Posterior vena cava (tissue), 2 donors: ENCODE measurements around the gene C22orf39. TPM values are rescaled to one million over a fixed set of nuclear protein-coding genes. Genes with fewer than 3 reads are reported as not detected.
A peak's percentile ranks its signal among the peaks of the same experiment; 100 is the strongest.

ENCODE experiments used
- DNase-seq: peaks from one replicate; pipeline ENCODE4 v3.0.0-alpha.2; 2020; ENCODE audit warnings: low spot score
- intact Hi-C, 2 donors: fragments of 100-400 bp; cut with DNase I; formaldehyde crosslinking; loops; one replicate each; pipeline versions ENCODE4 v1.14.1 to v1.14.2; 2022 to 2023
- total RNA-seq, 2 donors: library from RNA; stranded (reverse); fragmentation: NEBNext Ultra II Directional; extraction: Animal tissue kit (Norgen Biotek cat#: 25700); gene quantifications; one replicate each; pipeline ENCODE4 v1.2.1, GENCODE V29; 2021
- donor health status: DM: yes; HTN: yes; CAD: no.
- donor health status: DM: yes; HTN: yes; CAD: no.

Gene C22orf39
- total RNA-seq, 2 donors from 2014 or later: 32.5 to 34.6 TPM

DNA sequence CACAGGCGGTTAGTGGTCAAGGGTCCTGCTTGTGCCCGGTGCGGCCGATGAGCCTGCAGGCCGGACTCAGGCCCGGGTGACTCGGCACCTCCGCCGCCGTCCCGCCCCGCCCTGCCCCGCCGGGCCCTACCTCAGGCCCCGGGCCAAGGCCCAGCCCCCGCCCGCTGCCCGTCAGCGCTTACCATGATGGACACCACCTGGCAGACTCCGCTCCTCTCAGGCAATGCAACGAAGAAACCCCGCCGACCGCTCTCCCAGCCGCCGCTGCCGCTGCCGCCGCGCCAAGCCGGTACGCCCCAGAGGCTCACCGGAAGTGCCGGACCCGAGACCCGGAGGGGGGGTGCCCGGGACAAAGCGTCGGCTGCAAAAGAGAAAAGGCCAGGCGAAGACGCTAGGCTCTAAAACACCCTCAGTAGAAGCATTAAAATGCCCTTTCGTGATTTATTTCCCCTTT, 31.4 kb upstream of the C22orf39 start, which contains the start of gene UFD1:
Gene UFD1 (minus strand): TSS at position 293 of the 454 bp plus-strand sequence. CDS start 108 bp downstream, at position 185.
- intact Hi-C loops: no loop called here
- DNase-seq: peak; percentile 94

DNA sequence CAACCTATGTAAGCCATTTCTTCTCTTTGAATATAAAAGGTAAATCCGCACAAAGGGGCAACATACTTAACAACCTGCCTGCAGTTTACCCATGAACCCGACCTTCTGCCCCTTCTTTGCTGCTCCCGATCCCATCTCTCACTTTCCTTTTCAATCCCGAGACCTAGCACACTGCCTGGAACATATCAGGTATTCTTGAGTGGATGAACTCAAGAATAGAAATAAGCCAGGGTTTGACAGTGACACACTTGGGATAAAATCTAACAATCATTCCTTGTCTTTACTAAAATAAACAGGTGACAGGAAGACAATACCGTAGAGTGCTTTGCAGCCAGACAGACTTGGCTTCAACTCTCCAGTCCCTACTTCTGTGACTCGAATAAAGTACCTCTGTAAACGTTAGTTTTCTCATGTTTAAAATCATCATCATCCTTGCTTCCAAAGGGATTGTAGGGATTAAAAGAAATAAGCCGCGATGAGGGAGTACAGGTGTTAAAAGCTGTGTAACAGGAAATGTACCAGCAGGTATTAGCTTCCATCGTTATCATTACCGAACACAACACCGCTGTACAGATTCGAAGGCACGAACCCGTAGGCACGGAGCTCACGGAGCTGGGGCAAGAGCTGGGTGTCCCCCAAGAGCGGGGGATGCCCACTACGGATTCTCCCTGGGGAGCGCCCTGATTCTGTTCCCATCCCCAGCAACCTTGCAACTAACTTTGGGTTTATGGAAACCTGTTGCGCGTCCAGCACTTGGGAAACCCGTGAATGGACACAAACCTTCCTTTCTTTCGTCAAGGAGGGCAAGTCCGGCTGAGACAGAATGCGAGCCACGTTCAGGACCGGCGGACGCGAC, 30.8 kb upstream of the C22orf39 start:
- intact Hi-C loops: no loop called here
- no peak for DNase-seq

DNA sequence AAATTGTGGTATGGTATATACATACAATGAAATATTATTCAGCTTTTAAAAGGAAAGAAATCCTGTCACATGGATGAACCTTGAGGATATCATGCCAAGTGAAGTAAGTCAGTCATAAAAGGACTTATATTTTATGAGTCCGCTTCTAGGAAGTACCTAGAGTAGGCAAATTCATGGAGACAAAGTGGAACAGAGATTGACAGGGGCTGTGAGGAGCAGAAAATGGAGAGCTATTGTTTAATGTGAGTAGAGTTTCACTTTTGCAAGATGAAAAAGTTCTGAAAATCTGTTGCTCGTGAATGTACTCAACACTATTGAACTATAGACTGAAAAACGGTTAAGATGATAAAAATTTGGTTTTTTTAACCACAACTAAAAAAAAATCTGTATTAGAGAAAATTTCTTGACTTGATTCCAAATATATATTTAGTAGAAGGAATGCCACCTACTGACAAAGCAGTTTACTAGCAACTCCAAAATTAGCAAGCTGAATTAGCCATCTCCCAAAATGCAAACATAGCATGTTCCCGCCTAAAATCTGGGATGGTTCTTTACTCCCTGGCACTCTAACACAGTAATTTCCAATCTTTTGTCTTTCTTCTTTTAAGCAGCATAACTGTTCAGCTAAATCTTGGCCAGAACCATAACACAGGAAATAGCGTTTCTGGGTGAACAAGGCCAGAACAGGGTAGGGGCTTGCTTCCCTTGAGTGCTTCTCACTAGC, 30.0 kb upstream of the C22orf39 start:
- intact Hi-C loops: no loop called here

DNA sequence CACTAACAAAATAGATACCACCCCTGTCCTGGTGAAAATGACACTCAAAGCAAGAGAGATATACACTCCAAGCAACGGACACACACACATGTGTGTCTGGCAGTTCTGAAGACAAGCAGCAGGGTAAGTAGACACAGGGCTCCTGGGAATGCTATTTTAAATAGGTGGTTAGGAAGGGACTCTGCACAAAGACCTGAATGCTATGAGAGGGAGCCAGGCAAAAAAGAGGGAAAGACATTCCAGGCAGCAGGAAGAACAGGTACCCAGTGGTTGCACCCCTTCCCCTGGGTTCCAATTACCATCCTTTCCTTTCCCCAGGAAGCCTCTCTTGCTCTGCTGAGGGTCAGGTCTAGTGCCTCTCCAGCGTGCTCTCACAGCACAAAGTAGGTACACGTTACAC, 28.5 kb upstream of the C22orf39 start:
- DNase-seq: no peak
- intact Hi-C loops: no loop called here

More for the DNA sequence above, 30.0 kb upstream of the C22orf39 start:
- no peak for DNase-seq

DNA sequence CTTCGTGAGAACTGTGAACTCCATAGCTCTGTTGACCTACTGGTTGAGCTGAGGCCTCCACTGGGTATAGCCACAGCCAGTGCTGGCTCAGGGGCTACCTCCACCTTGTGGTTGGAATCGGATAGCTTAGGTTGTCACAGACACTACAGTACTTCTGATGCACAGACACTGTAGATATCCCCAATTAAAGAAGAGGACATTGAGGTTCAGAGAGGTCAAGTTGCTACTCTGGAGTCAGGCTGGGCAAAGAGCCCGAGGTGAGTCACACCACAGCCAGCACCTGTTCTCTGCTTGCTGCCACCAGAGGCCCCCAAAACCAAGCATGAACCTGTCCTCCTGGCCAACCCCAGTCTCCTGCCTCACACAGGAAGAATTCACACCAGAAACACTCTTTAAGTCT, 26.1 kb upstream of the C22orf39 start:
- DNase-seq: no peak
- intact Hi-C loops: no loop called here

DNA sequence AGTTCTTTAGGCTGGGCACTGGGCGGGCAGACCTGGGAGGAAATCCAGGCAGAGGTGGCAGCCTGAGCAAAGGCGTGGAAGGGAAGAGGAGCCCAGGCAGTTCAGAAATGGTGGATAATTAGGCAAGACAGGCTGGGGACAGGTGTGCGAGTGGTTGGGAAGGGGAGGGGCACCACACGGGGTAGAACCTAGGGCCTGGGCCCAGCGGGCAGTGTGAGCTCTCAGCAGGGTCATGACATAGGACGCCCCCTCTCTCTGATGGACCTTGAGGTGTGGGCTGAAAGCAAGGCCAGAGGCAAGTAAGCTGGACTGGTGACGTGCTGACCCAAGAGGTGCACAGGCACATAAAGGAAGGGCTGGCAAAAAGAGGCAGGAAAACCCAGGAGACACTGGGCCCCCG, 24.7 kb upstream of the C22orf39 start:
- intact Hi-C loops: no loop called here
- DNase-seq: no peak

DNA sequence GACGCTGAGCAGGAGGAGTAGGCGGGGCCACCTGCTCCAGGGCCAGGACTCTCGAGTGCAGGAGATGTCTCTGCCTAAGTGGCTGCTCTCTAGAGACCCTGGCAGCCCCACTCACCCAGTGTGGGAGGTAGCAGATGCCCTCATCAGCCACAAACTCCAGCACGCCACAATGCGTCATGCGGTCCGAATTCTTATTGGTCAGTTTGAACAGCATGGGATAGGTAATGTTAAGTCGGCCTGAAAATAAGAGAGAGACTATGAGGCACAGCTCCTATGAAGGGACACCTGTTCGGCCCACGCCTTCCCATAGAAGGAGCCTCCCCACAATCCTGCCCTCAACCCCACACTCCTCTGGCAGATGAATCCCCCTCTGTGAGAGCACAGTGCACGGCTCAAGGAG, 24.1 kb upstream of the C22orf39 start:
- intact Hi-C loops: no loop called here
- no peak for DNase-seq

DNA sequence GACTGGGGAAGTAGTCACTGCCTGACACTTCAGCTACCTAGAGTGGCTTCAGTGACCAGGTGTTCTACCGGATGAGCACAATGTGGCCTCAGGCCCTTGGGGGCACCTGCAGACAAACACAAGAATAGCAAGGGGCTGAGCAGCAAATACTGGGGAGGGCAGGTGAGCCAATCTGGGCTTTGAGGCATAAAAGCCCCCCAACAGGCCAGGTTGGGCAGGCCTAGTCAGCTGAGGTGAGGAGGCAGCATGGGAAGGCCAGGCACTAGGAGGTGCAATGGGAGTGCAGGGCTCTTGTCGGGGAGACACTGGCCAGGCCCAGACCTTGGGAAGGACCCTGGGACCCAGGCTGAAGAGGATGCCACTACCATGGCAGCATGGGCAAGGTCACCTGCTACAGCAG, 22.5 kb upstream of the C22orf39 start:
- no peak for DNase-seq
- intact Hi-C loops: no loop called here

DNA sequence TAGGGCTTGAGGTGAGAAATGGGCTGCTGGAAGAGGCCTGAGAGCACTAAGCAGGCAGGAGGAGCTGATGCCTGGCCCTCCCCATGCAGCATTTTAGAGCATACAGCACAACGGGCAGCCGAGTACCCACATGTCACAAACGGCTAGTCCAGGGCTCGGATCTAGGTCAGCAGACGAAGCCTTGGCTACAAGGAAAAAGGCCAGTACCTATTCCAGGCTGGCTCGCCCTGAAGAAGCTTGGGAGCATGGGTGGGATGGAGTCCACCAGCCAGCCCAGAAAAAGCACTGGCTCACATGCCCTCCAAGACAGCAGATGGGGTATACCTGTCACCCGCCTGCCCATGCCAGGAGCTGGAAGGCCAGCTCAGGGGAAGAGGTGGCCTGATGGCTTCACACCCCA, 21.9 kb upstream of the C22orf39 start:
- no peak for DNase-seq
- intact Hi-C loops: no loop called here

DNA sequence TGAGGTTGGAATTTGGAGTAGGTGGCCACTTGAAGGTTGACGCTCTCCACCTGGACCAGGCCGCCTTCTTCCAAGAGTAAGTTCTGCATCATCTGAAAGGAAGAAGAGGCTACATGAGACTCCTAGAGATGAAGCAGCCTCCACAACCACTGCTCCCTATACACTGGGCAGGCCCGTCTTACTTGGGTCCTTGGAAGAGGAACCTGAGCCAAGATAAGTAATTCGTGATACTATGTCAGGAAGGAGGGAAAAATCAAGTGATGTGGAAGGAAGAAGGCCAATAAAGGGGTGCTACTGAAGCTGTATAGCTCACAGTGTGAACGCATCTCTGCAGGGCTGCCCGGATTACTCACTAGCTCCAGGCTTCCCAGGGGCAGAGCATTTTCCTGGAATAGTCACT, 20.4 kb upstream of the C22orf39 start:
- intact Hi-C loops: no loop called here
- no peak for DNase-seq

DNA sequence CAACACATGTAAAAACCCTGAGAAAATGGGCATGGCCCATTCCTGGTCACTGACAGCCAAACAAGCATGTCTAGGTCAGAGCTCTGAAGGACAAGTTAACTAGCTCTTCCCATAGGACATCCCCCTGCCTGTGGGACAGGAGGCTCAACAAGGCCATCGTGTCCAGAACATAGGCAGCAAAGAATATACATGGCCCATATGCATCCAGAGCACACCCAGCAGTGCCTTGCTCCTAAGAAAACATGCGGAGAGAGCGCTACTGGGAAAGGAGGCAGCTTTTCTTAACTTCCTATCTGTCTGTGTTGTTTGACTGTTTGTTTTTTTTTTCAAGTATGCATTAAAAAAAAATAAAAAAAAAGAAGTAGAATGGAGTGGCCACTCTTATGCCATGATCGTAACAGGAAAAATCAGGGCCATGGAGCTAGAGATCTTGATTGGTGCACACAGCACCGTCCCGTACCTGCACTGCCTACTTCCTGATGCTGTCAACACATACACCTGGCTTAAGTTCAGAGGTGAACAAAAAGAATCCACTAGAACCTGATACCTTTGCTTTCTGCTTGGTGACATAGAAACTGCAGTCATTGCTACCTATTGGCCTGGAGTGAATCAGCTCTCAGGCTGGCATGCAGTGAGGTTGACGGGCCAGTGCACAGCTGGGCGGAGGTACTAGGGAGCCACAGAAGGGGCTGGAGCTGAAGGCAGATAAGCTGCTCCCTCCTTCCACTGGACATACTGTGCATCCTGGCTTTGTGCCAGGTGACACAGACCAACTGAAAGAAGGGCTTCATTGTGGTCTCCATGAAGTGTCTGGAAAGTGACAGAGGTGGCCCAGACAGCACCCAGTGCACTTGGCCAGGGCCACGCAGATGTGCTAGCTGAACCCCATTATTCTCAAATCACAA, 19.6 kb upstream of the C22orf39 start:
- no peak for DNase-seq
- intact Hi-C loops: no loop called here

DNA sequence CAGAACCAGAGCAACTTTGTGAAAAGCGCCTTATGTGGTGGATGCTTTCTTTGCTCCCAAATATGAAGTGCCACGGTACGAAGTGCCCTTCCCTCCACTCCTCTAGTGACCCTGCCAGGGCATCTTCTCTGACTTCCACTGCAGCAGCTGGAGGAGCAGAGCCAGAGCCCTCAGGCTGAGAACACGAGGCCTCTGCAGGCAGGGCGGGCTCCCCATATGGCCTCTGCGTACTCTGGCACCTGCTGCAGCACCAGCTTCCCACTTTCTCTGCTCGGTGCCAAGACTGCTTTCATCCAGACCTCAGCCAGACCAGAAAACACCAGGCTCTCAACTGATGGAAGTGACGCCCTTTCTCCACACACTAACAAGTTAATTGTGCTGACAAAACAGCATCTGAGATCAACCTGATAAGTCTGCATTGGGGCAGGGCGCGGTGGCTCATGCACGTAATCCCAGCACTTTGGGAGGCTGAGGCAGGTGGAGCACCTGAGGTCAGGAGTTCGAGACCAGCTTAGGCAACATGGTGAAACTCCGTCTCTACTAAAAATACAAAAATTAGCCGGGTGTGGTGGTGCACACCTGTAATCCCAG, 18.7 kb upstream of the C22orf39 start:
- intact Hi-C loops: no loop called here
- DNase-seq: no peak

DNA sequence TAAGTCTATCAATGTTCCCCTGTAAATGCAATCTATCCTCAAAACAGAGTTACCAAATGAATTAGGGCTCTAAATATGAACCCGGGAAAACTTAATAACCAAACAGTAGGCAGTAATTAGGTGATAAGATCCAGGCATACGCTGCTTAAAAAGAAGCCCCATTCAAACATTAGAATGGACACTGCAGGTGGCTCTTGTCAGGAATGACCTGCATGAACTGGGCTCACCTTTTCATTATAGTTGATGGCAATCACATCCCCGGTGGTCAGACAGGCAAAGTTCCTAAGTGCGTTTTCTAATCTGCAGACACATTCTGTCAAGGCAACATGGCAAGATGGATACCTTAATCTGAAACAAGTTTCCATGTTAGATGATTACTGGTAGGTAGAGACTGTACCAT, 17.5 kb upstream of the C22orf39 start:
- no peak for DNase-seq
- intact Hi-C loops: no loop called here

DNA sequence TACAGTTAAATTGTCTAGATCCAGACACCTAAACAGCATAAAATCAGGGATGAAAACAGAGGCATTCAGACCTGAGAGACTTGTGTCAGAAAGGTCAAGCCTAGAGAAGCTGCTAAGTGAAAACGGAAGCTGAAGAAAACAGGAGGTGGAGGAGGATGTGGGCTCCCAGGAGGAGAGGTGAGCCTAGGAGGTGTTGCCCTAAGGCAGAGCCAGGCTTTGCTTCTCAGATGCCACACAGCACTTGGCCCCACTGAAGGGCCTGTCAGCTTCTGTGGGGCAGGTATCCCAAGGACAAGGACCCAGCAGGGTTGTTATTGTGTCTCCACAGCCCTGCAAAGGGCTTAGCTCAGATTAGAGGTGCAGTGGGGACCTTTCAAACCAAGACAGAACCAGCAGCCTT, 17.0 kb upstream of the C22orf39 start:
- no peak for DNase-seq
- intact Hi-C loops: no loop called here

DNA sequence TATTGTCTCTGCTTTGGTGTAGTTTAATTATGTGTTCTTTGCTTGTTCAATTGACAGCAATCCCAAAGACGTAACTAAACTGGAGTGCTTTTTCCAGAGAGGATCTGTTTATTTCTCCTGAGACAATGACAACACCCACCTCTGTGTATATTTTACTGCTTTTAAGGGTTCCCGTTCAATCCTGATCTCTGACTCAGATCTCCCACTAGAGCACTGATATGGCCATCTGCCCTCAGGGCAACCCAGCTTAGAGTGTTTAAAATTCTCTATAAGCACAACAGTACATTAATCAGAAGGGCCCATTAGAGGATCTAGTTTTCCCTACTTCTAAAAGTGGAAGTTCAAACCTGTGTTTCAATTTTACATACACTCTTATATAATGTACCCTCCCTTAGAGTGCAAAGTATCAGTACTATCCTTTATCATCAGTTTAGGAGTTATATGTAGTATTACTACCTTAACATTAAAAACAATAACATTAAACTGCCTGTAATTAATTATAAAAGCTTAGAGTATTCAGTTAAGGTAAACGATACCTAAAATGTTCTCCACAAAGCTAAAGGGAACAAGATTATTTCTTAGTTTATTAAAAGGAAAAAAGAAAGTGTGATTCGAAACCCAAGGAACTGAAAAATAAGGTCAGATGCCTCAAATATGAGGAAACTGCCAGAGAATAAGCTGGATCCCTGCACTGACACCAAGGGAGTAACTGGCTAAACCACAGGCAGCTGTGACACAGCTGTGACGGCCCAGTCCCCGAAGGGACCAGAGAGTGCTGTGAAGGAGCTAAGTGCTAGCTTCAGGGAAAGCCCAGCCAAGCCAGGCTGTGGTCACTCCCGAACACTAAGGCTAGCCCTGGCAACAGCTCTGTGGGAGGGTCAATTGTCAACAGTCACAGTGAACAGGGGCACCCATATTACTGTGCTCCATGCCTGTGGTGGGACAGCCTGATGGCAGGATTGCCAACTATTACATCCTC, 16.3 kb upstream of the C22orf39 start:
- no peak for DNase-seq
- intact Hi-C loops: no loop called here

DNA sequence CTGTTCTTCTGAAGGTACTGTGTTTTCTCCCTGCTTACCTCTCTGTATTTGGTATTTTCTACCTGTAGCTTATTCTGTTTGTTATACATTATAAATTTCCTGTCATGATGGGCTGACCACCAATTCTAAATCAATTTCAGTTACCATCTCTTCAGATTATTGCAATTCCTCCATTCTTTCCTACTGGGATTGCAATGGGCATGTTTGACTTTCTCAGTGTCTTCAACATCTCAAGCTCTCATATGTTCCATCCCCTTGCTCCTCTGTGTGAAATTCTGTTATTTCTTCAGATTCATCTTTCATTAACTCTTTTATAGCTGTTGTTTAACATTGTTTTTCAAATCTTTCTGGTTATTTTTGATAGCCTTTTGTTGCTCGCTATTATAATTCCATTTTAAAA, 15.5 kb upstream of the C22orf39 start:
- intact Hi-C loops: no loop called here
- DNase-seq: no peak

DNA sequence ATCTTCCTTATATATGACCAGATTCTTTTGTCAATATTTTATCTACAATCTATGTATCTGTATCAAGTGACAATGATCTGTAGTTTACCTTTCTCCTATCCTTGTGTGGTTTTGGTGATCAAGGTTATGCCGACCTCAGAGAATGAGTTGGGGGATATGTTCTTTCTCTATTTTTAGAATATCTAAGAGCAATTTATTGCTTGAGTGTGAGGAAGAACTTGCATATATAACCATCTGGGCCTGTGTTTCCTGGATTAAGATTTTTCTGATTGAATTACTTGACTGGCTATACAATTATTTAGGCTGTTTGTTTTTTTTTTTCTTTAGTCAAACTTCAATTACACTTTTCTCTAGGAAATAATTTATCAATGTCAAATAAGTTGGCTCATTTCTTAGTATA, 14.0 kb upstream of the C22orf39 start:
- intact Hi-C loops: no loop called here
- no peak for DNase-seq

DNA sequence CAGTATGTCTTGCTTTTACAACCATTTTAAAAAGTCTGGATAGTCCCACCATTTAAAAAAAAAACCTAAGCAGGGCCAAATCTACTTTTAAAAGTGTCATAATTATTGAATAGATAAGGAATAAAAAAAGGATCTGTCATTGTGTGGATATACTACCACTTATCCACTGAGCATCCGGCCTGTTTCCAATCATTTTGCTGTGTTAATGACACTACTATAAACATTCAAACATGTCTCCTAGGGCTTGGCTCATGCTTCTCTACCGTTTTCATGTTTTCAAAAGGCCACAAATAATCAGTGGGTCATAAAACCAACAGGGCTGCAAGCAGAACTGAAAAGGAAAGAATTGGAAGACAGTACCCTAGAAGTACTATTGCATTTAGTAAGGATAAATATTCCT, 12.5 kb upstream of the C22orf39 start:
- intact Hi-C loops: no loop called here
- DNase-seq: no peak
